Mesenchymal stem cell (in vitro differentiated cells and primary cell): ENCODE results near the gene HSPG2.

Source experiments
- DNase-seq: peaks from one replicate; pipeline ENCODE4 v3.0.0-alpha.2; 2013
- H2AFZ ChIP-seq: one replicate; pipeline ENCODE4 v1.6.1; 2013; ENCODE audit warnings: low read depth, mild to moderate bottlenecking, control low read depth, inconsistent platforms, low read length, moderate library complexity
- H2AK5ac ChIP-seq: 2 replicates; pipeline ENCODE4 v1.6.1; 2013; ENCODE audit warnings: low read length, moderate library complexity, mild to moderate bottlenecking, inconsistent platforms; ENCODE audit not compliant: severe bottlenecking
- H2BK120ac ChIP-seq: one replicate; pipeline ENCODE4 v1.6.1; 2013; ENCODE audit warnings: low read depth, mild to moderate bottlenecking, inconsistent platforms, low read length, moderate library complexity
- H2BK12ac ChIP-seq, 2 experiments: one replicate each; pipeline ENCODE4 v1.6.1; 2013; ENCODE audit warnings: inconsistent platforms in 2 of 2, low read length in 2 of 2, mild to moderate bottlenecking in 2 of 2, moderate library complexity in 2 of 2, control low read depth in 1 of 2
- H2BK15ac ChIP-seq: one replicate; pipeline ENCODE4 v1.6.1; 2013; ENCODE audit warnings: mild to moderate bottlenecking, low read depth, inconsistent platforms; ENCODE audit not compliant: poor library complexity, severe bottlenecking
- H2BK5ac ChIP-seq: 2 replicates; pipeline ENCODE4 v1.6.1; 2013; ENCODE audit warnings: low read depth, mild to moderate bottlenecking, low read length, control low read depth, inconsistent platforms; ENCODE audit not compliant: poor library complexity, severe bottlenecking
- H3K14ac ChIP-seq, 2 experiments: one replicate each; pipeline ENCODE4 v1.6.1; 2013; ENCODE audit warnings: inconsistent platforms in 2 of 2, low read length in 2 of 2, control low read depth in 1 of 2, mild to moderate bottlenecking in 1 of 2, moderate library complexity in 1 of 2
- H3K18ac ChIP-seq, 2 experiments: one replicate each; pipeline ENCODE4 v1.6.1; 2013; ENCODE audit warnings: inconsistent platforms in 2 of 2, low read length in 2 of 2, control low read depth in 1 of 2, low read depth in 1 of 2, mild to moderate bottlenecking in 1 of 2
- H3K23ac ChIP-seq, 2 experiments: one replicate each; pipeline ENCODE4 v1.6.1; 2013; ENCODE audit warnings: inconsistent platforms in 2 of 2, low read length in 2 of 2, mild to moderate bottlenecking in 2 of 2, moderate library complexity in 2 of 2, control low read depth in 1 of 2
- H3K27ac ChIP-seq: 2 replicates; pipeline ENCODE4 v1.5.1; 2013; ENCODE audit warnings: mild to moderate bottlenecking, moderate library complexity, low read length, control low read depth, inconsistent platforms; ENCODE audit not compliant: poor library complexity, severe bottlenecking
- H3K27me3 ChIP-seq, 2 experiments: 2 replicates each; pipeline versions ENCODE4 v1.6.1 to v1.7.0; 2013; ENCODE audit warnings: low read length in 2 of 2, mild to moderate bottlenecking in 2 of 2, moderate library complexity in 2 of 2, control low read depth in 1 of 2, inconsistent platforms in 1 of 2; ENCODE audit not compliant: control insufficient read depth in 1 of 2, insufficient read depth in 1 of 2
- H3K36me3 ChIP-seq, 2 experiments: 2 replicates each; pipeline versions ENCODE4 v1.6.1 to v1.7.0; 2013; ENCODE audit warnings: low read length in 2 of 2, control low read depth in 1 of 2, inconsistent platforms in 1 of 2, low read depth in 1 of 2, mild to moderate bottlenecking in 1 of 2; ENCODE audit not compliant: insufficient read depth in 2 of 2, control insufficient read depth in 1 of 2
- H3K4ac ChIP-seq, 2 experiments: one replicate each; pipeline ENCODE4 v1.6.1; 2013; ENCODE audit warnings: inconsistent platforms in 2 of 2, low read length in 2 of 2, mild to moderate bottlenecking in 2 of 2, moderate library complexity in 2 of 2, control low read depth in 1 of 2, low read depth in 1 of 2
- H3K4me1 ChIP-seq: 2 replicates; pipeline ENCODE4 v1.6.1; 2013; ENCODE audit warnings: low read depth, low read length, control low read depth; ENCODE audit not compliant: control insufficient read depth, insufficient read depth
- H3K4me2 ChIP-seq: 2 replicates; pipeline ENCODE4 v1.6.1; 2013; ENCODE audit warnings: low read length, mild to moderate bottlenecking, inconsistent platforms; ENCODE audit not compliant: poor library complexity, severe bottlenecking
- H3K4me3 ChIP-seq, 2 experiments: 2 replicates each; pipeline versions ENCODE4 v1.5.1 to v1.7.0; 2013; ENCODE audit warnings: low read length in 2 of 2, mild to moderate bottlenecking in 2 of 2, control low read depth in 1 of 2, low read depth in 1 of 2; ENCODE audit not compliant: insufficient read depth in 1 of 2
- H3K79me1 ChIP-seq: replicated peaks from 2 replicates; pipeline ENCODE4 v1.6.1; 2013; ENCODE audit warnings: mild to moderate bottlenecking, control low read depth, low read length, inconsistent platforms; ENCODE audit not compliant: poor library complexity, severe bottlenecking
- H3K9ac ChIP-seq: 2 replicates; pipeline ENCODE4 v1.7.0; 2013; ENCODE audit warnings: mild to moderate bottlenecking, low read length, moderate library complexity
- H3K9me3 ChIP-seq: 2 replicates; pipeline ENCODE4 v1.7.0; 2013; ENCODE audit warnings: mild to moderate bottlenecking, low read length; ENCODE audit not compliant: control insufficient read depth
- H4K8ac ChIP-seq: one replicate; pipeline ENCODE4 v1.6.1; 2013; ENCODE audit warnings: inconsistent platforms, mild to moderate bottlenecking, low read length, moderate library complexity
- H4K91ac ChIP-seq: one replicate; pipeline ENCODE4 v1.6.1; 2013; ENCODE audit warnings: mild to moderate bottlenecking, low read length, inconsistent platforms
- WGBS: methylation state at CpG from one replicate; pipeline ENCODE4 v1.1.7; 2013; ENCODE audit warnings: mixed read lengths; 5-methylcytosine and 5-hydroxymethylcytosine counted together

The HSPG2 gene

DNA sequence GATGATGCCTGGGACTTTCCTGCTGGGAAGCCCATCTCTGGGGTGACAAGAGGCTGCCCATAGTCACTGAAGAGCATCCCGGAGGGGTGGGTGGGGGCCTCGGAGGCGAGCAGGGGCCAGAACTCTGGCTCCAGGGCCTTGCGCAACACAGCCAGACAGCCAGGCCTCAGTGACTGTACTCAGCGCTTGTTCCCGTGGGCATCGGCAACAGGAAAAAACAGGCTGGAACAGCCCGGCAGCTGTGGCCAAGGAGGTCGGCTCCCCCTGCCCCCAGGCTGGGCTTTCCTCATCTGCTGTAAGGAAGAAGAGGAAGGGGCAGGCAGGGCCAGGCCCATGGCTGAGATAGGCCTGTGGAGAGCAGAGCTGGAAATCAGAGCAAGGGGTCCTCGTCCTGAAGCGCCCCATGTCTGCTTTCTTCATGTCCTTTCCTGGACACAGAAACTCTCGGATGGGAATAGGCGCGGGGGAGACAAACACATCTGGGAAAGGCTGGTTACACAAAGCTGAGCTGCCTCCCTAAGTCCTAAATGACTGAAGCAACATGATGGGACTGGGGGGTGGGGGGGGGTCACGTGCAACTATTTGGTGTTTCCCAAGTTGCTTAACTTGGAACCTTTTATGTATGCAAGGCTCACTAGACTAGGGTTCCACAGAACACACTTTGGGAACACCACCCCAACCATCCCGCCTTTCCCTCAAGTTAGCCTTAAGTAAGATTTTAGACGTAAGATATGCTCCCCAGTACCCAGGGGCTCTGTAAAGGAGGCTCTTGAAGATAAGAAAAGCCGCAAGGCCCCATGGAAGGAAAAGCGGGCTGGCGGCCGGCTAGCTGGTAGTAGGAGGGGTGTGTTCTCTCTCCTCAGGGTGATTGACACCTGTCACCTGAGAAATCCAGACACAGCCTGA, 30.7 kb downstream of the HSPG2 start:
- H3K23ac ChIP-seq, result peak overlapping the region in 1 of 2 experiments; percentile 42
- H3K4me2 ChIP-seq, result no peak overlapping the region
- H2BK120ac ChIP-seq, result no peak overlapping the region
- DNase-seq, result peak; percentile 84
- no peak overlapping the region for H2AFZ ChIP-seq
- no peak overlapping the region for H2BK5ac ChIP-seq
- peak overlapping the region; percentile 77 for H4K91ac ChIP-seq
- H3K14ac ChIP-seq, result no peak overlapping the region
- H3K79me1 ChIP-seq, result peaks cover 38% of the 10 kb centered on the region
- H2AK5ac ChIP-seq, result peak overlapping the region; percentile 26
- H3K9ac ChIP-seq, result peak overlapping the region; percentile 92
- peak overlapping the region; percentile 35 to 89 for H3K4ac ChIP-seq
- peak overlapping the region; percentile 74 for H3K18ac ChIP-seq
- peak overlapping the region; percentile 68 for H2BK15ac ChIP-seq
- H3K9me3 ChIP-seq, result no peaks in the 10 kb centered on the region
- peaks cover 48% of the 10 kb centered on the region for H3K4me1 ChIP-seq
- no peak overlapping the region for H3K4me3 ChIP-seq
- H4K8ac ChIP-seq, result peak overlapping the region; percentile 66
- H3K36me3 ChIP-seq, result peaks cover 7 to 50% of the 10 kb centered on the region in 2 experiments
- WGBS, result 56% methylated on average over 21 of the region's 21 CpGs
- H2BK12ac ChIP-seq, result peak overlapping the region; percentile 62 to 88
- no peak overlapping the region for H3K27ac ChIP-seq
- H3K27me3 ChIP-seq, result no peaks in the 10 kb centered on the region

DNA sequence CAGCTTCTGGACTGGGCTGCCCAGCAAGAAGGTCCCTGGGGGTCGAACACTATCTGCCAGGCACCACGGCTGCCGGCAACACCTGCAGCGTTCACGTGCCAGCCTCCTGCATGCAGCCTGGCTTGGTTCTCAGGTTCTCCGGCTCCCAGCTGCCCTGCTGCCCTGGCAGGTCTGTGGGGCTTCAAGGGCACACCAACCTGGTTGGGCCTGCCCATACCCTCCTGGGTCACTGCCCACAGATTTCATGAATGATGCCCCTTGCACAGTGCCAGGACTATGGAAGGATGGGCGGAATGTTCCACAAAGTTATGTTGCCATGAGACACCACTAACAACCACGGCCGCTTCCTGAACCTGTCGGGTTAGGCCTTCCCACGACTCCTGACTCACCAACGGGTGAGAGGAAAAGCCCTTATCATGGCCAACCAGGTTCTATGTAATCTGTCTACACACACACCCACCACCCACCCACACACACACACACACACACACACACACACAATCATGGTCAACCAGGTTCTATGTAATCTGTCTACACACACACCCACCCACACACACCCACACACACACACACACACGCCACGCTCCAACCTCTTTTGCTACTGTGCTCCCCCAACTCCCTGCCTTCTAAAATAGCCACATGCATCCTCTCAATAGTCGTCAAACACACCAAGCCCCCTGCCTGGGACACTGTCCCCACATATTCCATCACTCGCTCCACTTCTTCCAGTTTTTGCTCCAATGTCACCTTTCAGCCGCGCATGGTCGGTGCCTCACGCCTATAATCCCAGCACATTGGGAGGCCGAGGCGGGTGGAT, 32.2 kb downstream of the HSPG2 start:
- Histone ChIP-seq H2BK15ac (no peak overlapping the region), H3K9me3 (no peaks in the 10 kb centered on the region), H3K4me3 (no peak overlapping the region), H2BK12ac (peak overlapping the region; percentile 19 to 72), H3K27ac (no peak overlapping the region), H3K4ac (no peak overlapping the region), H2BK120ac (no peak overlapping the region), H3K36me3 (peaks cover 0 to 54% of the 10 kb centered on the region in 2 experiments), H4K91ac (peak overlapping the region; percentile 23), H3K27me3 (no peaks in the 10 kb centered on the region), H3K4me1 (peaks cover 47% of the 10 kb centered on the region), H3K23ac (no peak overlapping the region), H2BK5ac (no peak overlapping the region), H3K18ac (peak overlapping the region in 1 of 2 experiments; percentile 50), H2AK5ac (peak overlapping the region; percentile 29), H3K14ac (peak overlapping the region in 1 of 2 experiments; percentile 13), H3K4me2 (no peak overlapping the region), H3K9ac (peak overlapping the region; percentile 34), H3K79me1 (peaks cover 32% of the 10 kb centered on the region), H4K8ac (no peak overlapping the region), H2AFZ (no peak overlapping the region)
- 86% methylated on average over 22 of the region's 22 CpGs for WGBS
- DNase-seq, result peak; percentile 88

DNA sequence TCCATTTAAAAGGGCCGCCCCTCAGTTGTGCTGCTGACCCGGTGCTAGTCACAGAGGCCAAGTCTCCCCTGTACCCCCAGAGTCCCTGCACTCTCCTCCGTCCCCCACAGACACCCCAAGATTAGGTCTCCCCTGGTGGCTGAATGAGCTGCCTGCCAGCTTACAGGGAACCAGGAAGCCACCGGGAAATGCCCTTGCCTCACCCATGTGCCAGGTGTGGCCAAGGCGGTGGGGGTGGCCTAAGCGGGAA, 32.7 kb downstream of the HSPG2 start:
- no peak for DNase-seq
- H3K27ac ChIP-seq, result no peak overlapping the region
- peaks cover 47% of the 10 kb centered on the region for H3K4me1 ChIP-seq
- H3K4ac ChIP-seq, result no peak overlapping the region
- peak overlapping the region; percentile 34 for H3K9ac ChIP-seq
- no peak overlapping the region for H4K8ac ChIP-seq
- no peak overlapping the region for H3K4me2 ChIP-seq
- H2BK5ac ChIP-seq, result no peak overlapping the region
- H3K4me3 ChIP-seq, result no peak overlapping the region
- H3K14ac ChIP-seq, result peak overlapping the region in 1 of 2 experiments; percentile 13
- H2AK5ac ChIP-seq, result peak overlapping the region; percentile 29
- peak overlapping the region in 1 of 2 experiments; percentile 72 for H2BK12ac ChIP-seq
- H2AFZ ChIP-seq, result no peak overlapping the region
- peaks cover 0 to 53% of the 10 kb centered on the region in 2 experiments for H3K36me3 ChIP-seq
- H3K27me3 ChIP-seq, result no peaks in the 10 kb centered on the region
- peaks cover 35% of the 10 kb centered on the region for H3K79me1 ChIP-seq
- over 99% methylated on average over 6 of the region's 6 CpGs for WGBS
- H2BK15ac ChIP-seq, result peak overlapping the region; percentile 44
- no peak overlapping the region for H2BK120ac ChIP-seq
- no peak overlapping the region for H3K23ac ChIP-seq
- H3K18ac ChIP-seq, result no peak overlapping the region
- no peaks in the 10 kb centered on the region for H3K9me3 ChIP-seq
- H4K91ac ChIP-seq, result peak overlapping the region; percentile 23
